GM21717 (cell line): Measurements from ENCODE around the gene ZFYVE9.
"Not testable (repeated sequence)": the region's sequence is repeated elsewhere in the genome, so short reads cannot be mapped to it uniquely, and the experiment has no call there.

ENCODE experiments used
- ATAC-seq: cut with Tn5 transposase; IDR thresholded peaks from one replicate; pipeline ENCODE4 v1.9.1; 2021; ENCODE audit warnings: mild to moderate bottlenecking, moderate library complexity; ENCODE audit not compliant: unreplicated experiment

Gene ZFYVE9

GRCh38 chr1:52191395-52191965, 49.6 kb downstream of the ZFYVE9 start:
- ATAC-seq, result no peak

DNA sequence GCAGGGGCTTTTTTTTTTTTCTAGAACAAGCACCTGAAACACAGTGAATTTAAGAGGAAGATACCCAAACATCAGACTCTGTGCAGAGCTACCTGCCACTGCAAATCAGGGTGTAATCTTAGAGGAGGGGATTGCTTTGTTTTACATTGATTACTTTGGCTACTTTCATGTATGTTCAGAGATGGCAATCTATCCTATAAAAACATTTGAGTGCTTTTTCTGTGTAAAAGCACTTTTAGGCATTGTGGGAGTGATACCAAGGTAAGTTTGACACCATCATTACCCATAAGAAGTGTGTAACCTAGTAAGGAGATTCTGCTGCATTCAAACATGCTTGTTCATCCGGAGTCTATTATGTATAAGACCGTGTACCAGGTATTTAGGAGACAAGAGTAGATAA, 50.1 kb downstream of the ZFYVE9 start:
- ATAC-seq, result no peak

DNA sequence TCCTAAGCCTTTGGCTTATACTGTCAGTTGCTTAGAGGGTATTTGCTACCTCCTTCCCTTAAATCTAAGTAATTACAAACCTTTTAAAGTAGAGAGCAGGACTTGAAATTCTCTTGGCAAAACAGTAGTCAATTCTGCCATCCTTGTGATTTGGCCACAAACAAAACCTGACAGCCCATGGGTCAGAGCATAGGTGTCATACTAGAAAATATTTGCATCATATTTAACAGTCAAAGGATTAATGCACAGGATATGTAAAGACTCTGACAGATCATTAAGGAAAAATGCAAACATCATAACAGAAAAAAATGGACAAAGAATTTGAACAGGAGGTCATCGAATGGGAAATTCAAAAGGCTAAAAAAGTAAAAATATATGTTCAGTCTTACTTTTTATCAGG, 50.5 kb downstream of the ZFYVE9 start:
- no peak for ATAC-seq

DNA sequence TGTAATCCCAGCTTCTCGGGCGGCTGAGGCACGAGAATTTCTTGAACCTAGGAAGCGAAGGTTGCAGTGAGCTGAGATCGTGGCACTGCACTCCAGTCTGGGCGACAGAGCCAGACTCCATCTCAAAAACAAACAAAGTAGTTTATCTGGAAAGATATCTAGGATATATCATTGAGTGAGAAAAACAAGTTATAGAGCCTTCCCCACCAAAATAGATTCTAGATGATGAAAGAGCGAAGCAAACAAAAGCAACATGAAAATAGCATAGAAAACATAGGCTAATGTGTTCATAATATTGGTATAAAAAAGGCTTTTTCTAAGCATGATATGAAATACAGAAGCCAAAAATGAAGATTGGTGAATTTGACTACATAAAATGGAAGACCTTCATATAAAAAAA, 52.1 kb downstream of the ZFYVE9 start:
- ATAC-seq, result no peak

DNA sequence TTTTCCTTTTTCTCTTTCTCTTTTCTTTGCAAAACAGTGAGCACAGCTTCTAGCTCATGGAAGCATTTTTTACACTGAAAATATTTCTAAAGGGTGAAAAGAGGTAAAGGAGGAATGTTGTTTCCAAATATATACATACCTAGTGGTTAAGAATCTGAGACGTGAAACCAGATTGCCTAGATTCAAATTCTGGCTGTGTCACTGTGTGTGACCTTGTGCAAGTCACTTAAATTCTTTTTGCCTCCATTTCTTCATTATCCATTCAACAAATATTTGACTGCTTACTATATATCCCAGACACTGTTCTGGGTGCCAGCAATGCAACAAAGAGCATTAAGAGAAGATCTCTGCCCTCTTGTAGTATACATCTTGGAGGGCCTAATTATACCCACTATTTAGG, 53.3 kb downstream of the ZFYVE9 start:
- no peak for ATAC-seq

GRCh38 chr1:52203935-52204625, 62.2 kb downstream of the ZFYVE9 start:
- no peak for ATAC-seq

DNA sequence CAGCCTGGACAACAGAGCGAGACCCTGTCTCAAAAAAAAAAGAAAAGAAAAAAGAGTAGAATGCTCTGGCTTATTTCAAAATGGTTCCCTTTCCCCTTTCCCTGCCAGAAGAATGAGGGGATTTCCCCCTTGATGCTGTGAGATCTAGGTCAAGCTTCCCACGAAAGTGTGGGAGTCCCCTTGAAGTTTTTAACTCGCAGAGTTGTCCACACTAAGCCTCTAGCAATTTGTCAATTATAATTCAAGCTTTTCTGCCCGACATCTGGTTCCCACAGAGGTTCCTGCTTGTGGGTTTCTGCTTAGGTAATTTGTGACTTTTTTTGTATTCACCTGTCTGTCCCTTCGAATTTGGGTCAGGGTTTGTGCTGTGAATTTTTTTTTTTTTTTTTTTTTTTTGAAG, 62.8 kb downstream of the ZFYVE9 start:
- no peak for ATAC-seq

GRCh38 chr1:52206686-52207085, 64.8 kb downstream of the ZFYVE9 start:
- not testable (repeated sequence) for ATAC-seq

- ATAC-seq, result no peak
Observed at GRCh38 chr1:52209429-52209828, 67.5 kb downstream of the ZFYVE9 start.

GRCh38 chr1:52210044-52210443, 68.2 kb downstream of the ZFYVE9 start:
- ATAC-seq, result no peak

DNA sequence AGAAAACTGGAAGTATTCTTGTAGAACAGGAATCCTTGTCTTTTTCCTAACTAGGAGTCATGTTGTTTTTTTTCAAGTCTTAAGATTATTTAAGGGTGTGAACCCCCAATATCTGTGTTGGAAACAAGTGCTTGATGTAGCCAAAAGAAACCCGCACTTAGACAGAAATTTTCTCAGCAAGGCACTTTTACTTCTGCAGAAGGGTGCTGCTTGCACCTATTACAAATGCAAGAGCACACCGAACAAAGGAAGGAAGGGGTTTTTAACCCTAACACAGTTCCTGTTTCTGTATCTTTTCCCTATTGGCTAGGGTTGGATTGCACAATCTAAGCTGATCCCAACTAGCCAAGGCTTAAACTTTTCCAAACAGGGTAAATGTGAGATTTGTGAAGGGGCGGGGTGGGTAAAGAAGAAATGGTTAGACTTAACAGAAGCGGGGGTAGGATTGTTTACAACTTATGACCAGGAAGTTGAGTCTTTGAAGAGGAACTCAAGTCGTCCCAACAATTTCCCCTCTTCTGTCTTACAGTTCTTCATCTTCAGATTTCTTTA, 75.1 kb downstream of the ZFYVE9 start:
- no peak for ATAC-seq

DNA sequence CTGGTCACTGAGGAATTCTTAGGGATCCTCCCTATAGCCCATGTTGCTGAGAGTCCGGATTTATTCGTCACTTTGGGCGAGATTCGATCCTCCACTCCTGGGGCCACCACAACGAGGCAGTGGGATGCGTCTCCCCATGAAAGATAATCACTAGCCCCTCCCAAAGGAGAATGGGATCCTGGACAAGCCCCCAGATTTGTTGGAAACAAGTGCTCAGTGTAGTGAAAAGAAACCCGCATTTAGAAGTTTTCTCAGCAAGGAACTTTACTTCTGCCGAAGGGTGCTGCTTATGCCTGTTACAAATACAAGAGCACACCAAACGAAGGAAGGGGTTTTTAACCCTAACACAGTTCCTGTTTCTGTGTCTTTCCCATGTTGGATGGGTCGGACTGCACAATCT, 83.3 kb downstream of the ZFYVE9 start:
- no peak for ATAC-seq

DNA sequence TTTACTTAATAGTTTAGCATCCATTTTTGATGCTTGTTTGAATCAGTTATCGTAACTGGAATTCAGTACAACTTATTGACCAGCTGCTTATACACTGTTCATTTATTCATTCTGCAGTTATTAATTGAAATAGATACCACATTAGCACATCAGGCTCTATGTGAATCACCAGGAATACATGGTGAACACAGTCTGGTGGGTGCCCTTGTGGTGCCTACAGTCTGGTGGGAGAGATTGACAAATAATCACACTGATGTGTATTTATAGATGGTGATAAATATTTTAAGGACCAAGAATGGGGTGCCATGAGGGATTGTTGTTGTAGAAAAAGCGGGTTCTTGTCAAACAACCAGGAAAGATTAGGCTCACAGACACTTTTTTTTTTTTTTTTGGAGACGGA, 87.6 kb downstream of the ZFYVE9 start:
- no peak for ATAC-seq

DNA sequence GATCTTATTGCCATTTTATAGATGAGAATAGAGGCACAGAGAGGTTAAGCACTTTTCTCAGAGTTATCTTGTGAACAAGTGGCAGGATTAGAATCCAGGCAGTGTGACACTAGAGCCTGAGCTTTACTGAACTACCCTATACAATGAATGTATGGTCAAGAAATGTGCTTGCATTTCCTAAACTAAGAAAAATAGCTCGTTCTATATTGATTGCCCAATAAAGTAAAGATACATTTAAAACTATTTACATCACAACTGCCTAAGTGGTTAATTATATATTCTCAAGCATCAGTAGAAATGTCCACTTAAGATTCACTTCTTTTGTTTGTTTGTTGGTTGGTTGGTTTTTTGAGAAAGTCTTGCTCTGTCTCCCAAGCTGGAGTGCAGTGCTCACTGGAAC, 91.6 kb downstream of the ZFYVE9 start:
- no peak for ATAC-seq

GRCh38 chr1:52234014-52234413, 92.1 kb downstream of the ZFYVE9 start:
- no peak for ATAC-seq

- no peak for ATAC-seq
Observed at GRCh38 chr1:52234708-52235107, 92.8 kb downstream of the ZFYVE9 start.

GRCh38 chr1:52235646-52236045, 93.8 kb downstream of the ZFYVE9 start:
- no peak for ATAC-seq

GRCh38 chr1:52237430-52237829, 95.5 kb downstream of the ZFYVE9 start:
- ATAC-seq, result no peak

GRCh38 chr1:52238474-52238873, 96.6 kb downstream of the ZFYVE9 start:
- no peak for ATAC-seq

DNA sequence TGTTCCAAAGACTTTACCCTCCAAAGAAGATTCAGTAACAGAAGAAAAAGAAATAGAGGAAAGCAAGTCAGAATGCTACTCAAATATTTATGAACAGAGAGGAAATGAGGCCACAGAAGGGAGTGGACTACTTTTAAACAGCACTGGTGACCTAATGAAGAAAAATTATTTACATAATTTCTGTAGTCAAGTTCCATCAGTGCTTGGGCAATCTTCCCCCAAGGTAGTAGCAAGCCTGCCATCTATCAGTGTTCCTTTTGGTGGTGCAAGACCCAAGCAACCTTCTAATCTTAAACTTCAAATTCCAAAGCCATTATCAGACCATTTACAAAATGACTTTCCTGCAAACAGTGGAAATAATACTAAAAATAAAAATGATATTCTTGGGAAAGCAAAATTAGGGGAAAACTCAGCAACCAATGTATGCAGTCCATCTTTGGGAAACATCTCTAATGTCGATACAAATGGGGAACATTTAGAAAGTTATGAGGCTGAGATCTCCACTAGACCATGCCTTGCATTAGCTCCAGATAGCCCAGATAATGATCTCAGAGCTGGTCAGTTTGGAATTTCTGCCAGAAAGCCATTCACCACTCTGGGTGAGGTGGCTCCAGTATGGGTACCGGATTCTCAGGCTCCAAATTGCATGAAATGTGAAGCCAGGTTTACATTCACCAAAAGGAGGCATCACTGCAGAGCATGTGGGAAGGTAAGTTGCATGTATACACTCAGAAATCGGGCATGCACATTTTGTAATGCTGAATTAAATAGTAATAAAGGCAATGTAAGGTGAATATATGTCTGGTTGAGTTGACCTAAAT, 97.2 kb downstream of the ZFYVE9 start:
- ATAC-seq, result peak; percentile 49

GRCh38 chr1:52239708-52240001, 97.8 kb downstream of the ZFYVE9 start:
- peak; percentile 53 for ATAC-seq

DNA sequence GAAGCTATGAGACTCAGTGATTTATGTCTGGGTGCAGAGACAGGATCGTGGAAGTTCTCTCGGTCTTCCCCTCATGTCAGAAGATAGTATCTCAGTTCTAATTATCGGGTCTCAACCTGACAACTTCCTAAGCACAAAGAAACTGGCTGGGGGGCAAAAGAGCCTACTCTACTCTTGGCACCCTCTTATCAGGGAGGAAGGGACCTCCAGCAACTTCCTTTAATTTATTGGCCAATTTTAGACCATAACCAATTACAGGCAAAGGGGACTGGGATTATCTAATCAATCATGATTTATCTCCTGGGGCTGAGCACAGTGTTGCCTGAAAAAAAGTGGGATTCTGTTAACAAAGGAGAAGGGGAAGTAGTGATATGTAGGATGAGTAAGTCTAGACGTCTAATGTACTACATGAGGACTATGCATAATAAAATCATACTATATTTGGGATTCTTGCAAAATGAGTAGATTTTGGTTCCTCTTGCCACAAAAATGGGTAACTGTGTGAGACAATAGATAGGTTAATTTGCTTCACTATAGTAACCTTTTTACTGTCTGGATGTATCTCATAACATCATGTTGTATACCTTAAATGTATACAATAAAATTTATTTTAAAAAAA, 98.8 kb downstream of the ZFYVE9 start:
- ATAC-seq, result no peak
